Hepatocyte (in vitro differentiated cells): ENCODE data around the gene SRRM3.

Experiments
- CTCF ChIP-seq: fragments of 200-600 bp; sonication (generic); IDR thresholded peaks from 2 replicates; pipeline ENCODE4 v1.5.1; 2016; ENCODE audit warnings: antibody characterized with exemption, mild to moderate bottlenecking; ENCODE audit not compliant: poor library complexity
- EZH2 ChIP-seq: fragments of 200-600 bp; sonication (generic); IDR thresholded peaks from 2 replicates; pipeline ENCODE4 v1.6.1; 2016; ENCODE audit warnings: antibody characterized with exemption, mild to moderate bottlenecking, borderline replicate concordance
- EZH2phosphoT487 ChIP-seq: fragments of 200-600 bp; sonication (generic); IDR thresholded peaks from one replicate; pipeline ENCODE4 v1.6.1; 2018; ENCODE audit warnings: antibody characterized with exemption, mild to moderate bottlenecking, low read depth, moderate library complexity; ENCODE audit not compliant: unreplicated experiment, severe bottlenecking

GRCh38 chr7:76281706-76282343, 80.1 kb downstream of the SRRM3 start:
- TF ChIP-seq CTCF (no peak), EZH2phosphoT487 (no peak), EZH2 (peak; percentile 4)
